ENCODE results near the gene HIP1R.

DNA sequence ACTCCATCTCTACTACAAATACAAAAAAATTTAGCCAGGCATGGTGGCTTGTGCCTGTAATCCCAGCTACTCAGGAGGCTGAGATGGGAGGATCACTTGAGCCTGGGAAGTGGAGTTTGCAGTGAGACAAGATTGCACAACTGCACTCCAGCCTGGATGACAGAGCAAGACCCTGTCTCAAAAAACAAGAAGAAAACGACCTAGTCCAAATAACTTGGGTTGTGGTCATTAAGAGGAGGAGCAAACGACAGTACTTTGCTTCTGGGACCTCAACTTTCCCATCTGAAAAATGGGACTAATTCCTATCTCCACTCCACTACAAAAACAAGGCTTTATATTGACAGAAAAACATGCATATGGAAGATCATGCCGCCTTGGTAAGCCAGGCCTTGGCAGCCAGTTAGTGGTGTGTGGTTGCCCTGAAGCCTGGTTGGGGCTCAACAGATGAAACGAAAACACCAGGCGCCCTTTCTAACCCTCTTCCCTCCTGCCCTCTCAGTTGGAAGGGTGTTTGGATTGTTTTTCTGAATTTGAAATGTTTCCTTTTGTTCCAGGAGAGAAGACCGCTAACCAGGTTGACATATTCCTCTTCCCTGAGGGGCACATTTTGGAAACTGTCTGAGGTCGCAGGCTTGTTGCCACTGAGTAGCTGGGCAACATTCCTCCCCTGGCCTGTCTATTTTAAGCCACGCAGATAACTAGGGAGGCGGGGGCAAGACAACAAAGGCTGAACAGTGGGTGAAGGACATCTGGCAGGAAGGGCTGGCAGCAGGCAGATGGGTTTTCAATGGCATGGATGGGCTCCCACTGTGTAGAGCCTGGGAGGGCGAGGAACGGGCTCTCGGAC lies 74.4 kb downstream of the HIP1R start:
- TF ChIP-seq, protein P1, sequence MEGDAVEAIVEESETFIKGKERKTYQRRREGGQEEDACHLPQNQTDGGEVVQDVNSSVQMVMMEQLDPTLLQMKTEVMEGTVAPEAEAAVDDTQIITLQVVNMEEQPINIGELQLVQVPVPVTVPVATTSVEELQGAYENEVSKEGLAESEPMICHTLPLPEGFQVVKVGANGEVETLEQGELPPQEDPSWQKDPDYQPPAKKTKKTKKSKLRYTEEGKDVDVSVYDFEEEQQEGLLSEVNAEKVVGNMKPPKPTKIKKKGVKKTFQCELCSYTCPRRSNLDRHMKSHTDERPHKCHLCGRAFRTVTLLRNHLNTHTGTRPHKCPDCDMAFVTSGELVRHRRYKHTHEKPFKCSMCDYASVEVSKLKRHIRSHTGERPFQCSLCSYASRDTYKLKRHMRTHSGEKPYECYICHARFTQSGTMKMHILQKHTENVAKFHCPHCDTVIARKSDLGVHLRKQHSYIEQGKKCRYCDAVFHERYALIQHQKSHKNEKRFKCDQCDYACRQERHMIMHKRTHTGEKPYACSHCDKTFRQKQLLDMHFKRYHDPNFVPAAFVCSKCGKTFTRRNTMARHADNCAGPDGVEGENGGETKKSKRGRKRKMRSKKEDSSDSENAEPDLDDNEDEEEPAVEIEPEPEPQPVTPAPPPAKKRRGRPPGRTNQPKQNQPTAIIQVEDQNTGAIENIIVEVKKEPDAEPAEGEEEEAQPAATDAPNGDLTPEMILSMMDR (IDR thresholded peaks at IDR 0.05): no peak
- TF ChIP-seq ZFX (IDR thresholded peaks at IDR 0.05; ENCODE audit: borderline replicate concordance): no peak
